Measurements from ENCODE around the gene CKAP2L.

Gene CKAP2L

GRCh38 chr2:112713585-112713925 lies 50.9 kb downstream of the CKAP2L start:
- no peak overlapping the region for H3K4me3 ChIP-seq (ENCODE audit: low read length)
- no peaks in the 10 kb centered on the region for H3K79me2 ChIP-seq (ENCODE audit: control insufficient read depth, low read length)
- no peaks in the 10 kb centered on the region for H4K20me1 ChIP-seq (ENCODE audit: control insufficient read depth, insufficient read depth, low read depth, low read length)
- no peaks in the 10 kb centered on the region for H3K9me2 ChIP-seq (replicated peaks; ENCODE audit: control insufficient read depth, low read length)
- peaks cover 24% of the 10 kb centered on the region for H3K27me3 ChIP-seq (ENCODE audit: control insufficient read depth, low read length)
- H3K36me3 ChIP-seq (ENCODE audit: control insufficient read depth, low read length), result no peaks in the 10 kb centered on the region
- no peaks in the 10 kb centered on the region for H3K9me3 ChIP-seq (ENCODE audit: control insufficient read depth, insufficient read depth, low read length)
- H3K4me1 ChIP-seq (ENCODE audit: control insufficient read depth, low read length), result peaks cover 6% of the 10 kb centered on the region
- no peak overlapping the region for H3K27ac ChIP-seq (ENCODE audit: low read depth, low read length)
- no peaks in the 10 kb centered on the region for H3F3A ChIP-seq (ENCODE audit: control insufficient read depth, insufficient read depth)
- TF ChIP-seq EZH2phosphoT487 (IDR thresholded peaks at IDR 0.05; ENCODE audit: borderline replicate concordance, low read length), result no peak
- TF ChIP-seq, protein P1, sequence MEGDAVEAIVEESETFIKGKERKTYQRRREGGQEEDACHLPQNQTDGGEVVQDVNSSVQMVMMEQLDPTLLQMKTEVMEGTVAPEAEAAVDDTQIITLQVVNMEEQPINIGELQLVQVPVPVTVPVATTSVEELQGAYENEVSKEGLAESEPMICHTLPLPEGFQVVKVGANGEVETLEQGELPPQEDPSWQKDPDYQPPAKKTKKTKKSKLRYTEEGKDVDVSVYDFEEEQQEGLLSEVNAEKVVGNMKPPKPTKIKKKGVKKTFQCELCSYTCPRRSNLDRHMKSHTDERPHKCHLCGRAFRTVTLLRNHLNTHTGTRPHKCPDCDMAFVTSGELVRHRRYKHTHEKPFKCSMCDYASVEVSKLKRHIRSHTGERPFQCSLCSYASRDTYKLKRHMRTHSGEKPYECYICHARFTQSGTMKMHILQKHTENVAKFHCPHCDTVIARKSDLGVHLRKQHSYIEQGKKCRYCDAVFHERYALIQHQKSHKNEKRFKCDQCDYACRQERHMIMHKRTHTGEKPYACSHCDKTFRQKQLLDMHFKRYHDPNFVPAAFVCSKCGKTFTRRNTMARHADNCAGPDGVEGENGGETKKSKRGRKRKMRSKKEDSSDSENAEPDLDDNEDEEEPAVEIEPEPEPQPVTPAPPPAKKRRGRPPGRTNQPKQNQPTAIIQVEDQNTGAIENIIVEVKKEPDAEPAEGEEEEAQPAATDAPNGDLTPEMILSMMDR (IDR thresholded peaks at IDR 0.05; ENCODE audit: low read depth, low read length, poor library complexity, severe bottlenecking), result no peak
- no peak overlapping the region for H3K4me2 ChIP-seq (ENCODE audit: low read length)

DNA sequence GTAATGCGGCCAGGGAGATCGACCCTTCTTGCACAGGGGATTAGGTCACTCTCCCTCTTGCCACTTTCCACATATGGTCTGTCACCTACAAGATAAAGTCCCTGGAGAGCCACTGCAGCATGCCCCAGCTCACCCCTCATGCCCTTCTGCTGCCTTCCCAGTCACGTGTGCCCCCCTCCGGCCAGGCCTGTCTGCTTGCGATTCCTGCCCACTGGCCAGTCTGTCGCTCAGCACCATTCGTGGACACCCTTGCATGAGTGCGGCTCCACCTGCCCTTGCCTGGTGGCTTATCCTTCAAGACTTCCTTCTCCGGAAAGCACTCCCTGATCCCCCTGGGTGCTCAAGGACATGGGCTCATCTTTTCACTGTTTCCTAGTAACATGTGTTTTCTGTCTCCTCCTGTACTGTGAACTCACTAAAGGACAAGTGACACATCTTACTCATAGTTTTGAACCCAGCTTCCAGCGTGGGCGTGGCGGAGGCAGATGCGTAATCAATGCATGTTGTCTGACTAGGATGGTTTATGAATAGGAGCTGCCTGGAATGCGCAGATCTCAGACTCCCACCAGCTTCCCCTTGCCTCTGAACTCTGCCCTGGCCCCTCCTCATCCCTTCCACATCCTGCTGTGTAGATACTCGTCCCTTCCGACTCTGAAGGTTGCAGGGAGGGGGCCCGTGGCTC lies 51.4 kb downstream of the CKAP2L start:
- Histone ChIP-seq H3K9me3 (ENCODE audit: control insufficient read depth, insufficient read depth, low read length) (no peaks in the 10 kb centered on the region), H3K36me3 (ENCODE audit: control insufficient read depth, low read length) (no peaks in the 10 kb centered on the region), H3K79me2 (ENCODE audit: control insufficient read depth, low read length) (no peaks in the 10 kb centered on the region), H3K4me3 (ENCODE audit: low read length) (no peak overlapping the region), H3K4me1 (ENCODE audit: control insufficient read depth, low read length) (peaks cover 11% of the 10 kb centered on the region), H3K27ac (ENCODE audit: low read depth, low read length) (no peak overlapping the region), H3K9me2 (replicated peaks; ENCODE audit: control insufficient read depth, low read length) (no peaks in the 10 kb centered on the region), H3K4me2 (ENCODE audit: low read length) (no peak overlapping the region), H3F3A (ENCODE audit: control insufficient read depth, insufficient read depth) (no peaks in the 10 kb centered on the region), H3K27me3 (ENCODE audit: control insufficient read depth, low read length) (peaks cover 30% of the 10 kb centered on the region), H4K20me1 (ENCODE audit: control insufficient read depth, insufficient read depth, low read depth, low read length) (no peaks in the 10 kb centered on the region)
- no peak for TF ChIP-seq EZH2phosphoT487 (IDR thresholded peaks at IDR 0.05; ENCODE audit: borderline replicate concordance, low read length)

DNA sequence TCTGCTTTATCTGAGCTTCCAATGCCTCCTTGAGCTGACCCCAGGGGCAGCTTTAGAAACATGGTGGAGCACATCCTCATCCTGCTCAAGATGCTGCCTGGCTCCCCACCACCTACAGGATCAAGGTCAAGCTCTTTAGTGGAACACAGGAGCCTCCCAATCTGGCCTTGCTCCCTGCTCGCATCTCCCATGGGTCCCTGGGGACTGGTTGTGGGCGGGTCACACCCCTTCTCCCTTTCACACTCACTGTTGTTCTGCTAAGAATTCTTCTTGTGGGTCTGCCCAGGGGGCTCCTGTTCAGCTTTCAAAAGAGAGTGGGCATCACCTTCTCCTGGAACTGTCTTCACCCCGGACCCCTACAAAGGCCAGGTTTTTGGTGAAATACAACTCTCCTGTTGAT lies 51.9 kb downstream of the CKAP2L start:
- Histone ChIP-seq H3K4me1 (ENCODE audit: control insufficient read depth, low read length) (peaks cover 13% of the 10 kb centered on the region), H3K9me2 (replicated peaks; ENCODE audit: control insufficient read depth, low read length) (no peaks in the 10 kb centered on the region), H3K27ac (ENCODE audit: low read depth, low read length) (no peak overlapping the region), H3K79me2 (ENCODE audit: control insufficient read depth, low read length) (no peaks in the 10 kb centered on the region), H3K4me2 (ENCODE audit: low read length) (no peak overlapping the region), H3K9me3 (ENCODE audit: control insufficient read depth, insufficient read depth, low read length) (no peaks in the 10 kb centered on the region), H3F3A (ENCODE audit: control insufficient read depth, insufficient read depth) (no peaks in the 10 kb centered on the region), H3K36me3 (ENCODE audit: control insufficient read depth, low read length) (no peaks in the 10 kb centered on the region), H3K27me3 (ENCODE audit: control insufficient read depth, low read length) (peaks cover 35% of the 10 kb centered on the region), H3K4me3 (ENCODE audit: low read length) (no peak overlapping the region), H4K20me1 (ENCODE audit: control insufficient read depth, insufficient read depth, low read depth, low read length) (no peaks in the 10 kb centered on the region)
- no peak for TF ChIP-seq EZH2phosphoT487 (IDR thresholded peaks at IDR 0.05; ENCODE audit: borderline replicate concordance, low read length)
- TF ChIP-seq, protein P1 (IDR thresholded peaks at IDR 0.05; ENCODE audit: low read depth, low read length, poor library complexity, severe bottlenecking), result no peak

DNA sequence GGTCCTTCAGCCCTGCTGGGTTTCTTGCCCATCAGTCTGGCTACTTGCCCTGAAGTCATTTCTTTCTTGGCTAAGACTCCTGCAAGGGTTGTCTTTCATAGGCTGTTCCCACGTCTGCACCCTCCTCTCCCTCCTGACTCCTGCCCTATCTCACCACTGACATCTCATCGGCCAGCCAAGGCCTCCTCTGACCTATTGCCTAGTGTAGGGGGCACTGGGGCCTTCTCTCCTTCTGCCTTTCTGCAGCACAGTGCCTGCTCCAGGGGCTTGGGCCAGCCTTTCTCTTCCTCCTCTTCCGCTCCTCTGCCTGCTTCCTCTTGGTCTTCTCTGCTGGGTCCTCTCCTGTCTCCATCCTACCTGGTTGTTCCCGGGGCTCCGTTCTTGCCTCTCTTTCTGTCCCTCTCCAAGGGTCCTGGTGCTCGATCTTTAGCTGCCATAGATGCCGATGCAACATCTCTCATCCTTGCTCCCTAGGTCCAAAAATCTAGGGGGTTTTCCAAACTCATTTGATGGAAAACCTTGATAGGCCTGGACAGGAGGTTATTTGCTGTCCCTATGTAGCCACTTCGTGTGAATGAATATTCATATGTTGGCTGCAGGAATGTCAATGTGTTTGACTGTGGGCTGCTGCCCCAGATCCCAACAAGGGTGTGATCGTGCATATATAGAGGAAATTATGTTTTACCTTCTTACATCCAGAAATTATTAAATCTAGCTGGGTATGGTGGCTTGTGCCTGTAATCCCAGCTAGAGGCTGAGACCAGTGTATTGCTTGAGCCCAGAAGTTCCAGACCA lies 53.3 kb downstream of the CKAP2L start:
- peaks cover 13% of the 10 kb centered on the region for H3K4me1 ChIP-seq (ENCODE audit: control insufficient read depth, low read length)
- H3K79me2 ChIP-seq (ENCODE audit: control insufficient read depth, low read length), result no peaks in the 10 kb centered on the region
- H3K9me2 ChIP-seq (replicated peaks; ENCODE audit: control insufficient read depth, low read length), result no peaks in the 10 kb centered on the region
- no peak overlapping the region for H3K27ac ChIP-seq (ENCODE audit: low read depth, low read length)
- H3F3A ChIP-seq (ENCODE audit: control insufficient read depth, insufficient read depth), result no peaks in the 10 kb centered on the region
- TF ChIP-seq, protein P1 (IDR thresholded peaks at IDR 0.05; ENCODE audit: low read depth, low read length, poor library complexity, severe bottlenecking), result no peak
- no peak for TF ChIP-seq EZH2phosphoT487 (IDR thresholded peaks at IDR 0.05; ENCODE audit: borderline replicate concordance, low read length)
- H3K4me2 ChIP-seq (ENCODE audit: low read length), result no peak overlapping the region
- no peaks in the 10 kb centered on the region for H4K20me1 ChIP-seq (ENCODE audit: control insufficient read depth, insufficient read depth, low read depth, low read length)
- no peaks in the 10 kb centered on the region for H3K9me3 ChIP-seq (ENCODE audit: control insufficient read depth, insufficient read depth, low read length)
- H3K27me3 ChIP-seq (ENCODE audit: control insufficient read depth, low read length), result peaks cover 48% of the 10 kb centered on the region
- H3K4me3 ChIP-seq (ENCODE audit: low read length), result no peak overlapping the region
- no peaks in the 10 kb centered on the region for H3K36me3 ChIP-seq (ENCODE audit: control insufficient read depth, low read length)

All from DOHH2 (cell line).